SK-N-MC (cell line): ENCODE results near the gene USP9X.

Source experiments
- EZH2 ChIP-seq: fragments of 200-600 bp; sonication (generic); IDR thresholded peaks from one replicate; pipeline ENCODE4 v1.6.1; 2017; ENCODE audit warnings: antibody characterized with exemption
- POLR2AphosphoS5 ChIP-seq: IDR thresholded peaks from 2 replicates; pipeline ENCODE4 v1.6.1; 2012; ENCODE audit warnings: mild to moderate bottlenecking, low read depth, low read length, borderline replicate concordance

DNA sequence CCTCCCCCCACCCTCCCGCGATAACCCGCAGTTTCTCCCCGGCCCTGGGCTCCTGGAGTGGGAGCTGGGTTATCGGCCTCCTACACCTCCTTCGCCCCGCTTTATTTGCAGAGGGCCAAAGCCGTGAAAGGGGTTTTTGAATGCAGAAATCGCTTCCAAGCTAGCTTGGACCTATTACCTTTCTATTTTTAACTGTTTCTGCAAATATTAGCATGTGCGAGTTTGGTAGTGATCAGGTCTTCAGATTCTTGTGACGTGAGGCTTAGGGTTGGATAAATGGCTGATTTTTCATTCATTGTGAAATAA lies 1.3 kb downstream of the USP9X start:
- TF ChIP-seq EZH2 (no peak), POLR2AphosphoS5 (no peak)
